IPS DF 6.9 (cell line): ENCODE results near the gene SRRM1.
"Not testable (repeated sequence)": the region's sequence is repeated elsewhere in the genome, so short reads cannot be mapped to it uniquely, and the experiment has no call there.

Experiments
- DNase-seq: peaks from one replicate; pipeline ENCODE4 v3.0.0-alpha.2; 2013; ENCODE audit warnings: low read depth, low spot score
- H3K27ac ChIP-seq: one replicate; pipeline ENCODE4 v1.5.1; 2013; ENCODE audit warnings: low read length, control low read depth
- H3K27me3 ChIP-seq: 2 replicates; pipeline ENCODE4 v1.6.1; 2013; ENCODE audit warnings: mild to moderate bottlenecking, low read length; ENCODE audit not compliant: control insufficient read depth, insufficient read depth
- H3K36me3 ChIP-seq: 2 replicates; pipeline ENCODE4 v1.6.1; 2013; ENCODE audit warnings: low read length; ENCODE audit not compliant: control insufficient read depth, insufficient read depth
- H3K4me1 ChIP-seq: 2 replicates; pipeline ENCODE4 v1.6.1; 2013; ENCODE audit warnings: low read length; ENCODE audit not compliant: control insufficient read depth, insufficient read depth
- H3K4me3 ChIP-seq: 2 replicates; pipeline ENCODE4 v1.5.1; 2013; ENCODE audit warnings: mild to moderate bottlenecking, low read length
- H3K9me3 ChIP-seq: 2 replicates; pipeline ENCODE4 v1.6.1; 2013; ENCODE audit warnings: low read length, inconsistent platforms; ENCODE audit not compliant: control insufficient read depth, insufficient read depth
- WGBS: extraction: QIAGEN DNeasy Blood & Tissue Kit; methylation state at CpG from one replicate; pipeline ENCODE4 v1.1.7; 2013; ENCODE audit warnings: mixed read lengths, missing lambda C conversion rate; ENCODE audit not compliant: insufficient read length, insufficient coverage; 5-methylcytosine and 5-hydroxymethylcytosine counted together

Gene SRRM1

DNA sequence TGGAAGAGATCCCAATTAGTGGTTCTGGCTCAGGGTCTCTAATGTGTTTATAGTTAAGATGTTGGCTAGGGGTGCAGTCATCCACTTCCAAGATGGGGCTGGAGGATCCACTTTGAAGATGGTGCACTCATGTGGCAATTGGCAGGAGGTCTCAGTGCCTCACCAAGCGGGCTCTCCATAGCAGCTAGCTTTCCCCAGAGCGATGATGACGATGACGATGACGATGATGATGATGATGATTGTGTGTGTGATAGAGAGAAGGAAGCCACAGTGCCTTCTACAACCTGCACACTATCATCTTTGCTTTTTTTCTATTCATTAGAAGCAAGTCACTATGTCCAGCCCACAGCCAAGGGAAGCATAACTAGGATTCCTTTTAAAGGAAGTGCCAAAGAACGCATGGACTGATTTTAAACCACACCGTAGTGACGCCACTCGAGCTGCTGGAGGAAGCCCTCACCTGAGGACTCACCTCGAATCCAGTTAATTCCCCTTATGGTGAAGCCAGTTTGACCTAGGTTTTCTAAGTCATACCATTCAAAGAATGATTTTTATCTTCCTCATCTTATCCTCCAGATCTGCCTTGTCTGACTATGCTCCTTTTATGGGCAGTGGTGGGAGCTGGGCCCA is 49.4 kb downstream of the SRRM1 start:
- Histone ChIP-seq H3K27me3 (no peaks in the 10 kb centered on the region), H3K36me3 (no peaks in the 10 kb centered on the region), H3K4me1 (peaks cover 2% of the 10 kb centered on the region; the same call in 1 of the 2 replicates), H3K4me3 (no peak overlapping the region), H3K27ac (no peak overlapping the region), H3K9me3 (no peaks in the 10 kb centered on the region)
- no CpG with 5 or more reads among the region's 10 CpGs for WGBS
- DNase-seq, result no peak

DNA sequence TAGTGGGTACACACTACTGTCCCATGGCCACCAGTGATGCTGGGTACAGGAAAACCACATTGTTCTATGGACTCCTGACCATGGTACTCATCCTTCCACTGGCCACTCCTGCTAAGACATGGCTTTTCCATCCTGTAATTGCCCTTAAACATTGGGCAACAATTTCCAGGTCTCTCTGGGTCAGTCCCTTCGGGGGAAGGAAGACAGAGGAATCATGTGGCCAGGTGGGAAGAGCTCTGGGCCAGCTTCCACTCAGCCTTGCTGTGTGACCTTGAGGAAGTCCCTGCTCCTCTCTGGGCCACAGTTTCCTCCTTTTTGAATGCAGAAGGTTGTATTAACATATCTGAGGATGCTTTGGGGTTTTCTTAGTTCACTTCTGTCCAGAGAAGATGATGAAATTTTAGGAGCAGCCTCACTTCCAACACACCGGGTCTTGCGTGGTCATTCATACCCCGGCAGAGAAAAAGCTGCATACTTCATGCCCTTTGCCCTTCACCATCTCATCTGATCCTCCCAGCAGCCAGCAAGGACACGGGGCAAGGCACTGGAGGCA is 50.8 kb downstream of the SRRM1 start:
- peaks cover under 1% of the 10 kb centered on the region; the same call in 1 of the 2 replicates for H3K4me1 ChIP-seq
- no peaks in the 10 kb centered on the region for H3K36me3 ChIP-seq
- DNase-seq, result no peak
- H3K27ac ChIP-seq, result no peak overlapping the region
- no peaks in the 10 kb centered on the region for H3K27me3 ChIP-seq
- H3K4me3 ChIP-seq, result no peak overlapping the region
- no CpG with 5 or more reads among the region's 5 CpGs for WGBS
- H3K9me3 ChIP-seq, result no peaks in the 10 kb centered on the region

DNA sequence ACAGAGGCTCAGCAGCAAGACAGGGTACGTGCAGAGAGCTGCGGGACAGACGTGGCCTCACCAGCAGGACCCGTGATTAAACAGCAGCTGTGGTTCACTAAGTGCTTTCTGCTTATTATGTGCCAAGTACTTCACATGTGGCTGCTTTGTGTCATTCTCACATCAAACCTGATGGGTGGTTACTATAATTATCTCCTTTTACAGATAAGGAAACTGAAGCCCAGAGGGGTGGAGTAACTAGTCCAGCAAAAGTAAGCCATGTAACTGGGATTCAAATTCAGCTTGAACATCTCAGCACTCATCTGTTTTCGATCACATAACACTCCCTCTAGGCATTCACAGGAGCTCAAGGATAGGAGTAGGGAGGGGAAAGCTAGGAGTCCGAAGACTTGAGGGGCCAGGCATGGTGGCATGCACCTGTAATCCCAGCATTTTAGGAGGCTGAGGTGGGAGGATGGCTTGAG is 51.3 kb downstream of the SRRM1 start:
- Histone ChIP-seq H3K36me3 (no peaks in the 10 kb centered on the region), H3K27ac (no peak overlapping the region), H3K27me3 (no peaks in the 10 kb centered on the region), H3K9me3 (no peaks in the 10 kb centered on the region), H3K4me1 (no peaks in the 10 kb centered on the region), H3K4me3 (no peak overlapping the region)
- DNase-seq, result no peak
- no CpG with 5 or more reads among the region's 6 CpGs for WGBS

GRCh38 chr1:24695202-24695974 is 52.3 kb downstream of the SRRM1 start:
- H3K9me3 ChIP-seq, result no peaks in the 10 kb centered on the region
- WGBS, result no CpG with 5 or more reads among the region's 7 CpGs
- H3K27ac ChIP-seq, result no peak overlapping the region
- DNase-seq, result no peak
- no peak overlapping the region for H3K4me3 ChIP-seq
- H3K36me3 ChIP-seq, result no peaks in the 10 kb centered on the region
- H3K27me3 ChIP-seq, result no peaks in the 10 kb centered on the region
- H3K4me1 ChIP-seq, result no peaks in the 10 kb centered on the region

DNA sequence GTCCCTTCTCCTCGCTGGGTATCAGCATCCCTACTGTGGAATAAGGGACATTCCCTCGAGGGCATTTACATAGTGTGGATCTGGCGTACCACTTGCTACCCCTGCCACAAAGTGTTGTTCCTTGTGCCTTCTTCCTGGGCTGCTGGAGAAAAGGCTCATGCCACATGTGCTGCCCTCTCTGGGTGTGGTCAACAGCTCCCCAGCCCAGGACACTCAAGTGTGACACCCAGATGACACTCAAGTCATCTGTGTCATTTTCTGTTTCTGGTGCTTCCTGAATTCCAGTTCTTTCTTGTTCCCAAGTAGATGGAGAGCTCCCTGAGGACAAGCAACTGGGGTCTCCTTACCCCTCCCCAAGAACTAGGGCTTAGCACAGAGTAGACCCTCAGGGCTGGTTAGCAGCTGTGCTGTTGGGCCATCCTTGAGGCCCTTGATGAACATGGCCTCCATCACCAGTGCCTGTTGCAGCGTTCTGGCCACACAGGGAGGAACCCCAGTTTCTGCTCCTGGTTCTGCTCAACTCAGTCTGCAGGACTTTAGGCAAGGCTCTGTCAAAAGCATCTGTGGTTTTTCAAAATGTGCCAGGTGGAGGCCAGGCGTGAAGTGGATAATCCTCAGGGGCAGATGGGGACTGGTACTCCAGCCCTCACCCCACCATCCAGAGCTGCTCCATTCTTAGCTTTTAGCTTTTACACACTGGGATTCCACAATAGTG is 53.1 kb downstream of the SRRM1 start:
- no CpG with 5 or more reads among the region's 5 CpGs for WGBS
- Histone ChIP-seq H3K4me3 (no peak overlapping the region), H3K36me3 (no peaks in the 10 kb centered on the region), H3K27me3 (no peaks in the 10 kb centered on the region), H3K27ac (no peak overlapping the region), H3K9me3 (no peaks in the 10 kb centered on the region), H3K4me1 (peaks cover 3% of the 10 kb centered on the region; the same call in 1 of the 2 replicates)
- no peak for DNase-seq

DNA sequence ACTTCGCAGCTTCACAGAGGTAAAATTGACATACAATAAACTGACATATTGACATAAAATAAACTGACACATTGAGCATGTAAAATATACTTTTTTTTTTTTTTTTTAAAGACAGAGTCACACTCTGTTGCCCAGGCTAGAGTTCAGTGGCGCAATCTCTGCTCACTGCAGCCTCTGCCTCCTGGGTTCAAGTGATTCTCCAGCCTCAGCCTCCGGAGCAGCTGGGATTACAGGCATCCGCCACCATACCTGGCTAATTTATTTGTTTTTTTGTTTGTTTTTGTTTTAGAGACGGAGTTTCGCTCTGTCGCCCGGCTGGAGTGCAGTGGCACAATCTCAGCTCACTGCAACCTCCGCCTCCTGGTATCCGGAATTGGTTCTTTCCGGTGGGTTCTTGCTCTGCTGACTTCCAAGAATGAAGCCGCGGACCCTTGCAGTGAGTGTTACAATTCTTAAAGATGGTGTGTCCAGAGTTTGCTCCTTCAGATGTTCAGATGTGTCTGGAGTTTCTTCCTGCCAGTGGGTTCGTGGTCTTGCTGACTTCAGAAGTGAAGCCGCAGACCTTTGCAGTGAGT is 53.7 kb downstream of the SRRM1 start:
- Histone ChIP-seq H3K4me3 (no peak overlapping the region), H3K9me3 (no peaks in the 10 kb centered on the region), H3K4me1 (peaks cover 3% of the 10 kb centered on the region; the same call in 1 of the 2 replicates), H3K36me3 (no peaks in the 10 kb centered on the region), H3K27ac (no peak overlapping the region), H3K27me3 (no peaks in the 10 kb centered on the region)
- no CpG with 5 or more reads among the region's 15 CpGs for WGBS
- no peak for DNase-seq

GRCh38 chr1:24697453-24698001 is 54.4 kb downstream of the SRRM1 start:
- H3K27me3 ChIP-seq, H3K4me1 ChIP-seq, H3K36me3 ChIP-seq, H3K27ac ChIP-seq, DNase-seq, H3K4me3 ChIP-seq, H3K9me3 ChIP-seq: not testable (repeated sequence)
- no CpG with 5 or more reads among the region's 7 CpGs for WGBS

DNA sequence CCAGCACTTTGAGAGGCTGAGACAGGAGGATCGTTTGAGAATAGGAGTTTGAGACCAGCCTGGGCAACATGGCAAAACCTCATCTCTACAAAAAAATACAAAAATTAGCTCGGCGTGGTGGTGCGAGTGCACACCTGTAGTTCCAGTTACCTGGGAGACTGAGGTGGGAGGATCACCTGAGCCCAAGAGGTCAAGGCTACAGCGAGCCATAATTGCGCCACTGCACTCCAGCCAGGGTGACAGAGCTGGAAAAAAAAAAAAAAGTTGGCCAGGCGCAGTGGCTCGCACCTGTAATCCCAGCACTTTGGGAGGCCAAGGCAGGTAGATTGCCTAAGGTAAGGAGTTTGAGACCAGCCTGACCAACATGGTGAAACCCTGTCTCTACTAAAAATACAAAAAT is 55.2 kb downstream of the SRRM1 start:
- H3K4me3 ChIP-seq, H3K4me1 ChIP-seq, H3K36me3 ChIP-seq, DNase-seq, H3K27ac ChIP-seq, H3K9me3 ChIP-seq, H3K27me3 ChIP-seq: not testable (repeated sequence)
- WGBS, result no CpG with 5 or more reads among the region's 8 CpGs

GRCh38 chr1:24699628-24700027 is 56.5 kb downstream of the SRRM1 start:
- Histone ChIP-seq H3K4me3 (no peak overlapping the region), H3K4me1 (peaks cover 3% of the 10 kb centered on the region; the same call in 1 of the 2 replicates), H3K9me3 (no peaks in the 10 kb centered on the region), H3K27me3 (no peaks in the 10 kb centered on the region), H3K36me3 (no peaks in the 10 kb centered on the region), H3K27ac (no peak overlapping the region)
- no peak for DNase-seq
- no CpG with 5 or more reads among the region's 7 CpGs for WGBS
